ENCODE results near the gene SORBS1. TPM values are rescaled to one million over a fixed set of nuclear protein-coding genes. Genes with fewer than 3 reads are reported as not detected.

SORBS1 gene
- total and polyA plus RNA-seq, 4 donors, result 33.2 to 71.3 (median 44.1) TPM

DNA sequence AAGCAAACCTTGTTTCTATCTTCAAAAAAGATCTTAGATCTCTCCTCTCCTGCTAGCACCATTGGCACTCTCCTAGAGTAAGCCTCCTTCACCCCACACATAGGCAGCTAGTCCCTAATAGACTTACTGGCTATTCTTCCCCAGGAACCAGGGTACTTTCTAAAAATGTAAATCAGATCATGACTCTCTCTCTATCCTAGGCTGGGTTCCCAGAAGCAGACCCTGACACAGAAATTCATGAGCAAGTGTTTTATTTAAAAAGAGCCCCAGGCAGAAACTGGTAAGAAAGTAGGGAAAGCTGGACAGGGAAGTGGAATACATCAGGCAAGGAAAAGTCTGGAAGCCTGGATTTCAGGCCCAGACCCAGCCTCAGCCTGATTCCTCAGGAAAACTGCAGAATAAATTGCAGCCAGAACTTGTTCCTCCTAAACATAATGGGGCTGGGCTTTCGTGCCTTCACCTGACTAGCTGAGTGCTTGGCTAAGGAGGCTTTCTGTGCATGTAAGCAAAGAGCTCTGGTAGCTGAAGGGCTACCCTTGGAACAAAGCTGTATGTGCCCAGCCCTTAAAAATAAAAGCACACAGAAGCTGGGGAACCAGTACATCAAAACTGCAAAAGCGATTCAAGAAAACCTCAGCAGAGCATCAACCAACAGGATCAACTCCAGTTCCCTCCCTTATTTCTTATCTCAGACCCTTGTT, 18.8 kb upstream of the SORBS1 start:
- no peak for DNase-seq (ENCODE audit: low spot score)
- Histone ChIP-seq H3K4me1 (ENCODE audit: control insufficient read depth in 4 of 4, insufficient read depth in 4 of 4, low read length in 3 of 4) (no peaks in the 10 kb centered on the region), H3K27me3 (ENCODE audit: control insufficient read depth in 4 of 4, insufficient read depth in 4 of 4, low read length in 3 of 4) (no peaks in the 10 kb centered on the region), H3K4me3 (ENCODE audit: low read depth in 1 of 3, low read length in 3 of 3) (no peak overlapping the region), H3K9ac (ENCODE audit: low read depth in 1 of 2, low read length in 2 of 2) (no peak overlapping the region), H3K9me3 (ENCODE audit: control insufficient read depth in 4 of 4, low read length in 3 of 4) (no peaks in the 10 kb centered on the region), H3K27ac (ENCODE audit: low read depth in 1 of 2, low read length in 2 of 2) (no peak overlapping the region), H3K36me3 (ENCODE audit: control insufficient read depth in 4 of 4, insufficient read depth in 3 of 4, low read depth in 1 of 4, low read length in 3 of 4) (no peaks in the 10 kb centered on the region)
- TF ChIP-seq, protein P1, sequence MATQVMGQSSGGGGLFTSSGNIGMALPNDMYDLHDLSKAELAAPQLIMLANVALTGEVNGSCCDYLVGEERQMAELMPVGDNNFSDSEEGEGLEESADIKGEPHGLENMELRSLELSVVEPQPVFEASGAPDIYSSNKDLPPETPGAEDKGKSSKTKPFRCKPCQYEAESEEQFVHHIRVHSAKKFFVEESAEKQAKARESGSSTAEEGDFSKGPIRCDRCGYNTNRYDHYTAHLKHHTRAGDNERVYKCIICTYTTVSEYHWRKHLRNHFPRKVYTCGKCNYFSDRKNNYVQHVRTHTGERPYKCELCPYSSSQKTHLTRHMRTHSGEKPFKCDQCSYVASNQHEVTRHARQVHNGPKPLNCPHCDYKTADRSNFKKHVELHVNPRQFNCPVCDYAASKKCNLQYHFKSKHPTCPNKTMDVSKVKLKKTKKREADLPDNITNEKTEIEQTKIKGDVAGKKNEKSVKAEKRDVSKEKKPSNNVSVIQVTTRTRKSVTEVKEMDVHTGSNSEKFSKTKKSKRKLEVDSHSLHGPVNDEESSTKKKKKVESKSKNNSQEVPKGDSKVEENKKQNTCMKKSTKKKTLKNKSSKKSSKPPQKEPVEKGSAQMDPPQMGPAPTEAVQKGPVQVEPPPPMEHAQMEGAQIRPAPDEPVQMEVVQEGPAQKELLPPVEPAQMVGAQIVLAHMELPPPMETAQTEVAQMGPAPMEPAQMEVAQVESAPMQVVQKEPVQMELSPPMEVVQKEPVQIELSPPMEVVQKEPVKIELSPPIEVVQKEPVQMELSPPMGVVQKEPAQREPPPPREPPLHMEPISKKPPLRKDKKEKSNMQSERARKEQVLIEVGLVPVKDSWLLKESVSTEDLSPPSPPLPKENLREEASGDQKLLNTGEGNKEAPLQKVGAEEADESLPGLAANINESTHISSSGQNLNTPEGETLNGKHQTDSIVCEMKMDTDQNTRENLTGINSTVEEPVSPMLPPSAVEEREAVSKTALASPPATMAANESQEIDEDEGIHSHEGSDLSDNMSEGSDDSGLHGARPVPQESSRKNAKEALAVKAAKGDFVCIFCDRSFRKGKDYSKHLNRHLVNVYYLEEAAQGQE (IDR thresholded peaks at IDR 0.05), result no peak
- TF ChIP-seq RXRA (IDR thresholded peaks at IDR 0.05) (no peak), RAD21 (IDR thresholded peaks at IDR 0.05) (no peak), FOXA2 (IDR thresholded peaks at IDR 0.05) (no peak), GABPA (IDR thresholded peaks at IDR 0.05 in 1 of 2, conservative IDR thresholded peaks at IDR 0.05 in 1 of 2) (no peak), FOXA1 (IDR thresholded peaks at IDR 0.05) (no peak), NR2F2 (IDR thresholded peaks at IDR 0.05) (no peak)
- TF ChIP-seq, protein P2, sequence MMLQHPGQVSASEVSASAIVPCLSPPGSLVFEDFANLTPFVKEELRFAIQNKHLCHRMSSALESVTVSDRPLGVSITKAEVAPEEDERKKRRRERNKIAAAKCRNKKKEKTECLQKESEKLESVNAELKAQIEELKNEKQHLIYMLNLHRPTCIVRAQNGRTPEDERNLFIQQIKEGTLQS (IDR thresholded peaks at IDR 0.05), result no peak
- 89% methylated on average over 2 of the region's 2 CpGs for WGBS

DNA sequence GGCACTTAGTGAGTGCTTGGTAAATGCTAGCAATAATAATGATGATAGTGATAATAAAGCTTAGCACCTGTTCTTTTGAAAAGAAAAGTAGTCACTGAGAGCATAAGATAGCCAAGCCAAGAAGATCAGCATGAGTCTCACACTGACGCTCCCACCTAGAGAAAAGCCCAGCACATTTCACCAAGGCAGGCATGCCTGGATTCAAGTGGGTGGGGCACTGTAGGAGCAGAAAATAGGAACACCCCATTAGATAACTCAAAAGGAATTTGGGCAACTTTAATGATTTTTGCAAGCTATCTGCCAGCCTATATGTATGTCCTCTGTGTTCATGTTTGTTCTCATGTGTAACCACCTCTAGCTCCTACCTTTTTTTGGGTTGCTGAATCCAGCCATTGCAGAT, 18.1 kb upstream of the SORBS1 start:
- H3K27me3 ChIP-seq (ENCODE audit: control insufficient read depth in 4 of 4, insufficient read depth in 4 of 4, low read length in 3 of 4), result no peaks in the 10 kb centered on the region
- DNase-seq (ENCODE audit: low spot score), result no peak
- H3K4me3 ChIP-seq (ENCODE audit: low read depth in 1 of 3, low read length in 3 of 3), result no peak overlapping the region
- TF ChIP-seq SP1 (IDR thresholded peaks at IDR 0.05) (no peak), HNF4G (IDR thresholded peaks at IDR 0.05) (no peak), FOXA1 (IDR thresholded peaks at IDR 0.05) (no peak)
- TF ChIP-seq, protein P3, sequence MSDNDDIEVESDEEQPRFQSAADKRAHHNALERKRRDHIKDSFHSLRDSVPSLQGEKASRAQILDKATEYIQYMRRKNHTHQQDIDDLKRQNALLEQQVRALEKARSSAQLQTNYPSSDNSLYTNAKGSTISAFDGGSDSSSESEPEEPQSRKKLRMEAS (IDR thresholded peaks at IDR 0.05), result no peak
- 100% methylated on average over 1 of the region's 1 CpG for WGBS
- no peak overlapping the region for H3K27ac ChIP-seq (ENCODE audit: low read depth in 1 of 2, low read length in 2 of 2)
- no peak overlapping the region for H3K9ac ChIP-seq (ENCODE audit: low read depth in 1 of 2, low read length in 2 of 2)
- no peaks in the 10 kb centered on the region for H3K4me1 ChIP-seq (ENCODE audit: control insufficient read depth in 4 of 4, insufficient read depth in 4 of 4, low read length in 3 of 4)
- no peaks in the 10 kb centered on the region for H3K36me3 ChIP-seq (ENCODE audit: control insufficient read depth in 4 of 4, insufficient read depth in 3 of 4, low read depth in 1 of 4, low read length in 3 of 4)
- H3K9me3 ChIP-seq (ENCODE audit: control insufficient read depth in 4 of 4, low read length in 3 of 4), result no peaks in the 10 kb centered on the region

DNA sequence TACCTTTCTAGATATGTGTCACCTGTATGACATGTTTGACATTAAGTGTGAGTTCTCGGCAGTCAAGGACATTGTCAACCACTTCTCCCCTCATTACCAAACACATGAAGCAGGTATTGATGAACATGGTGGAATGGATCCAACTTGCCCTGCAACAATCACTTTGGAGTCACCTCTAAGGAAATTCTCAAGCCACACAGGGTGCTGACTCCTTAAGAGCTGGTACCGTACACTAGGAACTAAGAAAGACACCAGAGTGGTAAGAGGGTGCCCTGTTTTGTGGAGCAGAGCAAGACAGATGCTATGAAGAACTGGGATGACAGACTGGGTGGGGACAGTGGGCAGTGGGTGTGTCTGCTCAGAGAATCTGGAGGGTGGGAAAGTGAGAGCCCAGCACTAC, 17.4 kb upstream of the SORBS1 start:
- Histone ChIP-seq H3K27me3 (ENCODE audit: control insufficient read depth in 4 of 4, insufficient read depth in 4 of 4, low read length in 3 of 4) (no peaks in the 10 kb centered on the region), H3K4me3 (ENCODE audit: low read depth in 1 of 3, low read length in 3 of 3) (no peak overlapping the region), H3K27ac (ENCODE audit: low read depth in 1 of 2, low read length in 2 of 2) (no peak overlapping the region), H3K4me1 (ENCODE audit: control insufficient read depth in 4 of 4, insufficient read depth in 4 of 4, low read length in 3 of 4) (no peaks in the 10 kb centered on the region), H3K9me3 (ENCODE audit: control insufficient read depth in 4 of 4, low read length in 3 of 4) (no peaks in the 10 kb centered on the region), H3K9ac (ENCODE audit: low read depth in 1 of 2, low read length in 2 of 2) (no peak overlapping the region), H3K36me3 (ENCODE audit: control insufficient read depth in 4 of 4, insufficient read depth in 3 of 4, low read depth in 1 of 4, low read length in 3 of 4) (no peaks in the 10 kb centered on the region)
- no peak for DNase-seq (ENCODE audit: low spot score)
- 97% methylated on average over 2 of the region's 2 CpGs for WGBS
- no peak for TF ChIP-seq NR2F2 (IDR thresholded peaks at IDR 0.05)

All from liver (tissue), 9 donors.